Ureter (tissue), 1 donor: ENCODE data around the gene ZNF200. TPM values are rescaled to one million over a fixed set of nuclear protein-coding genes. Genes with fewer than 3 reads are reported as not detected.

ENCODE experiments used
- DNase-seq: peaks from one replicate; pipeline ENCODE4 v3.0.0-alpha.2; 2020; ENCODE audit warnings: low spot score
- total RNA-seq: library from RNA; stranded (reverse); gene quantifications from one replicate; pipeline ENCODE4 v1.2.4, GENCODE V29; 2023
- donor health status: DM: yes; HTN: yes; CAD: no.

Gene ZNF200
- total RNA-seq, 1 donor from 2014 or later, result 7.8 TPM

DNA sequence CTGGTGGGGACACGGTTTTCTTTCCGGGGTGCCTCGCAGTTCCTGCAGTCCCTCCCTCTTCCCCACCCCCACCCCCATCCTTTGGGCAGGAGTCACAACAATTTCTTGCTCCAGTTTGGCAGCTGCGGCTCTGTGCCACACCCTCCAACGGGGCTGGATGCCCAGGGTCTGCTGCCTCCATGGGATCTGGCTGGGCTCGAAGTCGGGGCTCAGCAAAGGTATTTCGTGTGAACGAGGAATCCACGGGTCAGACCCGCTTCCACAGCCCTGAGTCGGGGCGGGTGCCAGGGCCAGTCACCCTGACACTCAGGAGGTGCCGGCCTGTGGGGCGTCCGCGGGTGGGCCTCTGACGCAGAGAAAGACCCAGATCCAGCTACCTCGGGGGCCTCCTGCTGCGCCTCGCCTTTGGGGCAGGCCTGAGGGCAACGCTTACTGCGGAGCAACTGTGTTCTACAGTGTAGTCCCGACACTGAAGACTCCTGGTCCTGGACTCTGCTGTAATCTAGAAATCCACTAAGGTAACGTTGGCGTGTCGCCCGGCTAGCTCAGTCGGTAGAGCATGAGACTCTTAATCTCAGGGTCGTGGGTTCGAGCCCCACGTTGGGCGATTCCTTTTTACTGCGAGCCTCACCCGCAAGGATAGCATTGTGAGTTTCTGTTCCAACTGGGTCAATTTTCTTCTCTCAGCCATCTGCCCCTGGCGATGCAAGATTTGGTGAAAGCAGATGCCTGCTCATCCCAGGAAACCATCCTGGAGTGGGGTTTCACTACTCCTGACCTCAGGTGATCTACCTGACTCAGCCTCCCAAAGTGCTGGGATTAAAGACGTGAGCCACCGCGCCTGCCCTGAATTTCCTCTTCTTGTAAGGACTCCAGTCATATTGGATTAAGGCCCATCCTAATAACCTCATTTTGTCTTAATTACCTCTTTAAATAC, 59.5 kb downstream of the ZNF200 start:
- no peak for DNase-seq

DNA sequence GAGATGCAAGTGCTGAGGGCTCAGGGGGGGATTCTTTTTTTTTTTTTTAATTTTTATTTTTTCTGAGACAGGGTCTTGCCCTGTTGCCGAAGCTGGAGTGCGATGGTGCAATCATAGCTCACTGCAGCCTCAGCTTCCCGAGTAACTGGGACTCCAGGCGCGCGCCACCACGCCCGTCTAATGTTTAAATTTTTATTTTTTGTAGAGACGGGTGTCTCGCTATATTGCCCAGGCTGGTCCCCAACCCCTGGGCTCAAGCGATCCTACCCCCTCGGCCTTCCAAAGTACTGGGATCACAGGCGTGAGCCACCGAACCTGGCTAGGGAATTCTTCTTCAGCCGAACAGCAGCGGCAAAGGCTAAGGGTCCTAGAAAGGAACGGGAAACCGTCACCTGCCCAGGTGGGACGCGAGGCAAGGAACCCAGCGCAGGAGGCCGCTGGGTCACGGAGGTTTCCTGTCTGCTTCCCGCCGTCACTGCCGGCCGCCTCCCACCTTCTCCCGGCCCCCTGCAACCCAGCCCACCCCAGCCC, 60.3 kb downstream of the ZNF200 start:
- DNase-seq, result no peak

DNA sequence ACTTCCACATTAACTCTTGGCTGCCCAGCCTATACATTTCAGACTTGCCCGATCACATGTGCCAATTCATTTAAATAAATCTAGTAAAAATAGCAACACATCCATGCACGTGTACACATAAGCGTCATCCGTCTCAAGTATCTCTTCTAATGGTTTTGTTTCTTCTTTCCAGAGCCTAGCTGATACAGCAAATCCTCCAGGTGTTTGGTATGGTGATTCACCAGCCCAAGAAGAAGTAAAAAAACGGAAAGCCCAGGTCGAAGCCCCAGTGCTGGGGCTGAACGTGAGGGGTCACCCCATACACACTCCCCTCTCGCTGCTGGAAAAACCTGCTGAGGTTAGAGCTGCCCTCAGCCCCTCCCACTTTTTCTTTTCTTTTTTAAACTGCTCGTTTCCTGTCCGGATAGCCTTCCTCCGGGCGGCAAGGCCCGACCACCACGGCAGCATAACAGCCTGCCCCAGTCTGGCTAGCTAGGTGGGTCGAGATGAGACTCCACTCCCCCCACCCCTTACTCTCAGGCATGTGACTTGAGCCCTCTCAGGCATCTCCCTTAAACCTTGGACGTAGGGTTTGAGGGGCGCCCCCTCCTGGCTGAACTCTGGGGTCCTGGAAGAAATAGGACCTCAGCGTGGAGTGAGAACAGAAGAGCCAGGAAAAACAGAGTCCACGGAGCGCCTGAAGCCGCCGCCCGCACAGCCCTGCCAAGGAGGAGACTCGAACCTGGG, 60.9 kb downstream of the ZNF200 start:
- no peak for DNase-seq

Other genes starting within 250 kb of the ZNF200 start
- 0.42 TPM for gene CLDN9, start 222.2 kb downstream of the ZNF200 start, total RNA-seq
- gene CLDN6, start 217.0 kb downstream of the ZNF200 start, total RNA-seq, result not detected
- 27.7 TPM for gene TNFRSF12A, start 214.8 kb downstream of the ZNF200 start, total RNA-seq
- gene HCFC1R1, start 211.2 kb downstream of the ZNF200 start, total RNA-seq, result 46.3 TPM
- gene THOC6, start 211.1 kb downstream of the ZNF200 start, total RNA-seq, result 29.8 TPM
- 94.3 TPM for gene BICDL2, start 198.2 kb downstream of the ZNF200 start, total RNA-seq
- gene MMP25, start 188.6 kb downstream of the ZNF200 start, total RNA-seq, result 0.78 TPM
- gene IL32, start 169.5 kb downstream of the ZNF200 start, total RNA-seq, result 13.7 TPM
- gene ZSCAN10, start 135.9 kb downstream of the ZNF200 start, total RNA-seq, result not detected
- 8.2 TPM for gene ZNF205, start 122.6 kb downstream of the ZNF200 start, total RNA-seq
- 12.6 TPM for gene ZNF213, start 100.1 kb downstream of the ZNF200 start, total RNA-seq
- not detected for gene OR1F1, start 47.0 kb downstream of the ZNF200 start, total RNA-seq
- 1.8 TPM for gene MEFV, start 21.5 kb upstream of the ZNF200 start, total RNA-seq
- 40.3 TPM for gene ZNF263, start 48.3 kb upstream of the ZNF200 start, total RNA-seq
- gene TIGD7, start 70.3 kb upstream of the ZNF200 start, total RNA-seq, result 5.3 TPM
- 36.7 TPM for gene ZNF75A, start 70.3 kb upstream of the ZNF200 start, total RNA-seq
- not detected for gene OR2C1, start 120.7 kb upstream of the ZNF200 start, total RNA-seq
- 15.7 TPM for gene ZSCAN32, start 165.8 kb upstream of the ZNF200 start, total RNA-seq
- gene ZNF174, start 166.1 kb upstream of the ZNF200 start, total RNA-seq, result 14.5 TPM
- 4.8 TPM for gene ZNF597, start 208.3 kb upstream of the ZNF200 start, total RNA-seq
- gene NAA60, start 208.5 kb upstream of the ZNF200 start, total RNA-seq, result 54.4 TPM